Activated naive CD4-positive, alpha-beta T cell treated with anti-CD3 and anti-CD28 coated beads, Interleukin-2, amount 50 U/mL, for 16 hours (primary cell): ENCODE data around the gene FSHR.

ENCODE experiments used
- DNase-seq: peaks from one replicate; pipeline ENCODE4 v3.0.0-alpha.2; 2020

The FSHR gene

GRCh38 chr2:49154140-49154539 is at the start of gene FSHR:
TSS of gene FSHR (minus strand) at chr2:49154515. CDS start at chr2:49154417, 98 bp downstream.
- DNase-seq = no peak

- no peak for DNase-seq
Measured at GRCh38 chr2:49199266-49199665, 45.0 kb upstream of the FSHR start.

- no peak for DNase-seq
Measured at GRCh38 chr2:49194701-49195100, 40.4 kb upstream of the FSHR start.

GRCh38 chr2:49192036-49192435 is 37.7 kb upstream of the FSHR start:
- DNase-seq = no peak

- no peak for DNase-seq
Measured at GRCh38 chr2:49189512-49190225, 35.4 kb upstream of the FSHR start.

GRCh38 chr2:49186050-49186648 is 31.8 kb upstream of the FSHR start:
- DNase-seq = no peak

- DNase-seq = no peak
Measured at GRCh38 chr2:49178656-49179055, 24.3 kb upstream of the FSHR start.

GRCh38 chr2:49177194-49177593 is 22.9 kb upstream of the FSHR start:
- no peak for DNase-seq

- DNase-seq = no peak
Measured at GRCh38 chr2:49175831-49176230, 21.5 kb upstream of the FSHR start.

- no peak for DNase-seq
Measured at GRCh38 chr2:49174750-49175149, 20.4 kb upstream of the FSHR start.

- no peak for DNase-seq
Measured at GRCh38 chr2:49167131-49167530, 12.8 kb upstream of the FSHR start.

GRCh38 chr2:49165662-49166061 is 11.3 kb upstream of the FSHR start:
- DNase-seq = no peak

- DNase-seq = no peak
Measured at GRCh38 chr2:49164729-49165128, 10.4 kb upstream of the FSHR start.

GRCh38 chr2:49162151-49162550 is 7.8 kb upstream of the FSHR start:
- DNase-seq = no peak

GRCh38 chr2:49154891-49155290 is 576 bp upstream of the FSHR start:
- no peak for DNase-seq

GRCh38 chr2:49153252-49153651 is 1.1 kb downstream of the FSHR start:
- DNase-seq = no peak

GRCh38 chr2:49152824-49153223 is 1.5 kb downstream of the FSHR start:
- DNase-seq = no peak

- DNase-seq = no peak
Measured at GRCh38 chr2:49146401-49146800, 7.9 kb downstream of the FSHR start.

GRCh38 chr2:49131801-49132200 is 22.5 kb downstream of the FSHR start:
- DNase-seq = no peak

GRCh38 chr2:49129034-49129433 is 25.3 kb downstream of the FSHR start:
- DNase-seq = no peak

- no peak for DNase-seq
Measured at GRCh38 chr2:49123600-49123999, 30.7 kb downstream of the FSHR start.

- no peak for DNase-seq
Measured at GRCh38 chr2:49122107-49122506, 32.2 kb downstream of the FSHR start.

- no peak for DNase-seq
Measured at GRCh38 chr2:49113046-49113445, 41.3 kb downstream of the FSHR start.

GRCh38 chr2:49111456-49111855 is 42.9 kb downstream of the FSHR start:
- no peak for DNase-seq

- no peak for DNase-seq
Measured at GRCh38 chr2:49111006-49111405, 43.3 kb downstream of the FSHR start.
